Psoas muscle (tissue), 8 donors: Measurements from ENCODE around the gene ACLY. TPM values are rescaled to one million over a fixed set of nuclear protein-coding genes. Genes with fewer than 3 reads are reported as not detected.
A peak's percentile ranks its signal among the peaks of the same experiment; 100 is the strongest.

Source experiments
- ATAC-seq, 4 donors: fragments of 200-7000 bp; cut with Tn5 transposase; one replicate each; pipeline ENCODE4 v1.9.1; 2020; ENCODE audit warnings: moderate library complexity in 3 of 4, mild to moderate bottlenecking in 2 of 4
- DNase-seq, 2 donors: peaks; one replicate each; pipeline ENCODE4 v3.0.0-alpha.2; 2020
- H3K27ac ChIP-seq: fragments of 200-600 bp; one replicate; pipeline ENCODE4 v1.8.0; 2022
- H3K27me3 ChIP-seq, 3 donors: fragments of 200-600 bp in 1 of 3; one replicate each; pipeline versions ENCODE4 v1.6.1 to v1.8.0; 2013 to 2022; ENCODE audit warnings: low read length in 2 of 3, mild to moderate bottlenecking in 2 of 3, moderate library complexity in 1 of 3; ENCODE audit not compliant: insufficient read depth in 3 of 3
- H3K36me3 ChIP-seq, 2 donors: fragments of 200-600 bp in 1 of 2; one replicate each; pipeline versions ENCODE4 v1.6.1 to v1.8.0; 2013 to 2022; ENCODE audit warnings: low read depth in 1 of 2, mild to moderate bottlenecking in 1 of 2, moderate library complexity in 1 of 2; ENCODE audit not compliant: insufficient read depth in 1 of 2
- H3K4me1 ChIP-seq: fragments of 200-600 bp; one replicate; pipeline ENCODE4 v1.8.0; 2022
- H3K4me3 ChIP-seq: fragments of 200-600 bp; one replicate; pipeline ENCODE4 v1.8.0; 2022; ENCODE audit warnings: mild to moderate bottlenecking
- H3K9me3 ChIP-seq: fragments of 200-600 bp; one replicate; pipeline ENCODE4 v1.8.0; 2022
- CTCF ChIP-seq: fragments of 200-600 bp; IDR thresholded peaks from one replicate; pipeline ENCODE4 v1.8.0; 2022; ENCODE audit warnings: antibody characterized with exemption
- WGBS, 3 donors: extraction: QIAGEN DNeasy Blood & Tissue Kit; methylation state at CpG; one replicate each; pipeline versions ENCODE4 v1.1.6 to v1.1.7; 2013; 5-methylcytosine and 5-hydroxymethylcytosine counted together
- intact Hi-C, 2 donors: fragments of 100-400 bp; cut with DNase I; formaldehyde crosslinking; loops; one replicate each; pipeline versions ENCODE4 v1.11.0 to v1.14.2; 2022
- polyA plus RNA-seq, 3 donors: library from polyadenylated mRNA; stranded (reverse); fragments of 200-250 nt; gene quantifications; one replicate each; pipeline ENCODE4 v1.2.3, GENCODE V29; 2013
- total RNA-seq, 4 donors: library from RNA; stranded (reverse); fragmentation: NEBNext Ultra II Directional in 2 of 4; extraction: Animal tissue kit (Norgen Biotek cat#: 25700) in 2 of 4; gene quantifications; one replicate each; pipeline versions ENCODE4 v1.2.1 to v1.2.4, GENCODE V29; 2021 to 2023
- donor health status: healthy with polysubstance abuse.
- donor health status: DM: no; HTN: no; CAD: no; lungs with moderate emphysema.
- donor health status: Bipolar disorder and iron deficiency.
- donor health status: healthy.
- donor health status: DM: yes; HTN: yes; CAD: no.
- donor health status: DM: no; HTN: no; CAD: no.
- donor health status: DM: no; HTN: no; CAD: no.
- donor health status: DM: yes; HTN: yes; CAD: no.

The ACLY gene
- total and polyA plus RNA-seq, 7 donors, result 10.5 to 24.1 (median 20.2) TPM

GRCh38 chr17:41942626-41943373 lies 24.0 kb upstream of the ACLY start:
- Histone ChIP-seq H3K36me3 (no peaks in the 10 kb centered on the region), H3K4me1 (peaks cover 8% of the 10 kb centered on the region), H3K27me3 (no peaks in the 10 kb centered on the region), H3K4me3 (no peak overlapping the region), H3K27ac (no peak overlapping the region), H3K9me3 (no peaks in the 10 kb centered on the region)
- ATAC-seq (no peak), DNase-seq (no peak)
- 80 to 90% (median 87%) methylated on average over 8 of the region's 8 CpGs for WGBS, 3 donors
- intact Hi-C loops, result no loop called here
- no peak for TF ChIP-seq CTCF

GRCh38 chr17:41941168-41941567 lies 22.4 kb upstream of the ACLY start:
- H3K4me3 ChIP-seq, result no peak overlapping the region
- H3K36me3 ChIP-seq, result no peaks in the 10 kb centered on the region
- H3K27me3 ChIP-seq, result no peaks in the 10 kb centered on the region
- TF ChIP-seq CTCF, result no peak
- no peak for ATAC-seq
- intact Hi-C loops, result no loop called here
- no peak for DNase-seq
- H3K4me1 ChIP-seq, result peaks cover 12% of the 10 kb centered on the region
- no peak overlapping the region for H3K27ac ChIP-seq
- 86 to 98% (median 95%) methylated on average over 5 of the region's 5 CpGs for WGBS, 3 donors
- no peaks in the 10 kb centered on the region for H3K9me3 ChIP-seq

- no peaks in the 10 kb centered on the region for H3K27me3 ChIP-seq
- no peak for DNase-seq
- H3K9me3 ChIP-seq, result no peaks in the 10 kb centered on the region
- no peaks in the 10 kb centered on the region for H3K36me3 ChIP-seq
- 62 to 75% (median 75%) methylated on average over 6 of the region's 6 CpGs for WGBS, 3 donors
- ATAC-seq, result no peak
- intact Hi-C loops, result no loop called here
- no peak for TF ChIP-seq CTCF
- no peak overlapping the region for H3K4me3 ChIP-seq
- no peak overlapping the region for H3K27ac ChIP-seq
- peaks cover 12% of the 10 kb centered on the region for H3K4me1 ChIP-seq
These were observed 20.9 kb upstream of the ACLY start for GRCh38 chr17:41939693-41940090.

- no peaks in the 10 kb centered on the region for H3K9me3 ChIP-seq
- H3K27me3 ChIP-seq, result no peaks in the 10 kb centered on the region
- WGBS, 3 donors, result 40 to 71% (median 57%) methylated on average over 4 of the region's 4 CpGs
- intact Hi-C loops, result no loop called here
- DNase-seq (no peak), ATAC-seq (peak in 1 of 4 donors; percentile 24)
- H3K4me1 ChIP-seq, result peaks cover 12% of the 10 kb centered on the region
- TF ChIP-seq CTCF, result no peak
- H3K4me3 ChIP-seq, result no peak overlapping the region
- H3K36me3 ChIP-seq, result no peaks in the 10 kb centered on the region
- no peak overlapping the region for H3K27ac ChIP-seq
These were observed 20.4 kb upstream of the ACLY start for GRCh38 chr17:41939044-41939692.
